Measurements from ENCODE around the gene MGAT4B.

DNA sequence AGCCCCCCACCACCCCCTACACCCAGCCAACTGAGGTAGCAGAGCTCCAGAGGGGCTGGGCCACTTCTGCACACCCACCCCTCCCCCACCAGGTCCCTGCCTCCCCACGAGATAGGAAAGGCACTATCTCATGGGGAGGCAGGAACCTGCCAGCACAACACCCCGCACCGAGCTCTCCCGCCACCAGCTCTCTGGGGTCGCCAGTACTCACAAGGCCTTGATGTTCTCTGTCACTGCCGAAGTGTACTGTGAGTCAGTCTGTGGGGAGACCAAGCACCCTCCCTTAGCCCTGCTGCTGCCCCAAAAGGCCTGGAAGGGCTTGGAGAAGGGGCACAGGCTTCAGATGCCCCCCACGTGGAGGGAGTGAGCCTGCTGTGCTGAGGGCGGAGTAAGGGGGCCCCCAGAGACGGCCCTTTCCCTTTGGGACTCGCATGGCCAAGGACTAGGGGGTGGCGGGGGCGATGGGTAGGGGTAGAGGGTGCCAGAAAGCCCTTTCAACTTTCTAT is 5.9 kb downstream of the MGAT4B start:
- TF ChIP-seq CTCF (IDR thresholded peaks at IDR 0.05; ENCODE audit: poor library complexity), result no peak
- no peak for TF ChIP-seq EZH2 (IDR thresholded peaks at IDR 0.05; ENCODE audit: borderline replicate concordance)
- no peak for TF ChIP-seq EZH2phosphoT487 (IDR thresholded peaks at IDR 0.05; ENCODE audit: low read depth, severe bottlenecking, unreplicated experiment)

All from hepatocyte (in vitro differentiated cells).